ENCODE data around the gene AHSP.

- TF ChIP-seq SMC3 (IDR thresholded peaks at IDR 0.05; ENCODE audit: low read depth, low read length) (no peak), CTCF (conservative IDR thresholded peaks at IDR 0.05; ENCODE audit: low read depth, low read length) (no peak), RFX5 (IDR thresholded peaks at IDR 0.05; ENCODE audit: low read depth, low read length) (no peak), POLR2A (IDR thresholded peaks at IDR 0.05; ENCODE audit: low read depth, low read length) (no peak), CEBPB (IDR thresholded peaks at IDR 0.05; ENCODE audit: low read depth, low read length) (no peak), BHLHE40 (IDR thresholded peaks at IDR 0.05; ENCODE audit: low read depth, low read length) (no peak), MAFK (IDR thresholded peaks at IDR 0.05; ENCODE audit: low read depth, low read length) (no peak), RAD21 (IDR thresholded peaks at IDR 0.05; ENCODE audit: low read length) (no peak), FOS (IDR thresholded peaks at IDR 0.05; ENCODE audit: low read depth, low read length) (no peak)
- TF ChIP-seq, protein P1, sequence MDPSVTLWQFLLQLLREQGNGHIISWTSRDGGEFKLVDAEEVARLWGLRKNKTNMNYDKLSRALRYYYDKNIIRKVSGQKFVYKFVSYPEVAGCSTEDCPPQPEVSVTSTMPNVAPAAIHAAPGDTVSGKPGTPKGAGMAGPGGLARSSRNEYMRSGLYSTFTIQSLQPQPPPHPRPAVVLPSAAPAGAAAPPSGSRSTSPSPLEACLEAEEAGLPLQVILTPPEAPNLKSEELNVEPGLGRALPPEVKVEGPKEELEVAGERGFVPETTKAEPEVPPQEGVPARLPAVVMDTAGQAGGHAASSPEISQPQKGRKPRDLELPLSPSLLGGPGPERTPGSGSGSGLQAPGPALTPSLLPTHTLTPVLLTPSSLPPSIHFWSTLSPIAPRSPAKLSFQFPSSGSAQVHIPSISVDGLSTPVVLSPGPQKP (IDR thresholded peaks at IDR 0.05; ENCODE audit: borderline replicate concordance, low read depth, low read length) = no peak
- TF ChIP-seq, protein P2, sequence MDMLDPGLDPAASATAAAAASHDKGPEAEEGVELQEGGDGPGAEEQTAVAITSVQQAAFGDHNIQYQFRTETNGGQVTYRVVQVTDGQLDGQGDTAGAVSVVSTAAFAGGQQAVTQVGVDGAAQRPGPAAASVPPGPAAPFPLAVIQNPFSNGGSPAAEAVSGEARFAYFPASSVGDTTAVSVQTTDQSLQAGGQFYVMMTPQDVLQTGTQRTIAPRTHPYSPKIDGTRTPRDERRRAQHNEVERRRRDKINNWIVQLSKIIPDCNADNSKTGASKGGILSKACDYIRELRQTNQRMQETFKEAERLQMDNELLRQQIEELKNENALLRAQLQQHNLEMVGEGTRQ (IDR thresholded peaks at IDR 0.05; ENCODE audit: low read depth, low read length) = no peak
These were observed 24.7 kb upstream of the AHSP start for GRCh38 chr16:31502981-31503380.
